Measurements from ENCODE around the gene SRXN1. TPM values are rescaled to one million over a fixed set of nuclear protein-coding genes. Genes with fewer than 3 reads are reported as not detected.

SRXN1 gene
- total RNA-seq, 1 donor from 2014 or later = 8.9 TPM

Other genes with a start within 250 kb of the SRXN1 start
- 17.5 TPM for gene RBCK1, start 244.9 kb downstream of the SRXN1 start, total RNA-seq
- gene TBC1D20, start 190.7 kb downstream of the SRXN1 start, total RNA-seq = 14.0 TPM
- 143 TPM for gene CSNK2A1, start 109.4 kb downstream of the SRXN1 start, total RNA-seq
- 0.49 TPM for gene TCF15, start 42.9 kb downstream of the SRXN1 start, total RNA-seq
- gene SCRT2, start 22.6 kb upstream of the SRXN1 start, total RNA-seq = 4.7 TPM
- 0.49 TPM for gene SLC52A3, start 115.3 kb upstream of the SRXN1 start, total RNA-seq
- 4.4 TPM for gene FAM110A, start 180.5 kb upstream of the SRXN1 start, total RNA-seq